GM20431 (cell line): ENCODE measurements around the gene ZNF25.
"Not testable (repeated sequence)": the region's sequence is repeated elsewhere in the genome, so short reads cannot be mapped to it uniquely, and the experiment has no call there.

ENCODE experiments used
- in situ Hi-C: fragments of 300-500 bp; cut with MseI, MboI; formaldehyde crosslinking; loops from one replicate; pipeline ENCODE4 v1.15.0; 2020; ENCODE audit warnings: low sequenced_read_pairs; ENCODE audit not compliant: unreplicated experiment

ZNF25 gene

GRCh38 chr10:37952043-37952755 lies 24.2 kb downstream of the ZNF25 start:
- in situ Hi-C loops, result no loop called here

- in situ Hi-C loops, result no loop called here
These were observed 28.2 kb downstream of the ZNF25 start for GRCh38 chr10:37948210-37948609.

GRCh38 chr10:37947526-37947925 lies 28.9 kb downstream of the ZNF25 start:
- in situ Hi-C loops, result no loop called here

- in situ Hi-C loops, result no loop called here
These were observed 38.6 kb downstream of the ZNF25 start for GRCh38 chr10:37937864-37938263.

- in situ Hi-C loops, result no loop called here
These were observed 41.7 kb downstream of the ZNF25 start for GRCh38 chr10:37934791-37935190.

- in situ Hi-C loops, result no loop called here
These were observed 46.0 kb downstream of the ZNF25 start for GRCh38 chr10:37930423-37930822.

GRCh38 chr10:37908165-37908564 lies 68.3 kb downstream of the ZNF25 start:
- in situ Hi-C loops, result not testable (repeated sequence)

- in situ Hi-C loops, result no loop called here
These were observed 70.1 kb downstream of the ZNF25 start for GRCh38 chr10:37906382-37906781.
